ENCODE data around the gene TTN. TPM values are rescaled to one million over a fixed set of nuclear protein-coding genes. Genes with fewer than 3 reads are reported as not detected.

TTN gene
- not detected in 2 replicates for total RNA-seq

DNA sequence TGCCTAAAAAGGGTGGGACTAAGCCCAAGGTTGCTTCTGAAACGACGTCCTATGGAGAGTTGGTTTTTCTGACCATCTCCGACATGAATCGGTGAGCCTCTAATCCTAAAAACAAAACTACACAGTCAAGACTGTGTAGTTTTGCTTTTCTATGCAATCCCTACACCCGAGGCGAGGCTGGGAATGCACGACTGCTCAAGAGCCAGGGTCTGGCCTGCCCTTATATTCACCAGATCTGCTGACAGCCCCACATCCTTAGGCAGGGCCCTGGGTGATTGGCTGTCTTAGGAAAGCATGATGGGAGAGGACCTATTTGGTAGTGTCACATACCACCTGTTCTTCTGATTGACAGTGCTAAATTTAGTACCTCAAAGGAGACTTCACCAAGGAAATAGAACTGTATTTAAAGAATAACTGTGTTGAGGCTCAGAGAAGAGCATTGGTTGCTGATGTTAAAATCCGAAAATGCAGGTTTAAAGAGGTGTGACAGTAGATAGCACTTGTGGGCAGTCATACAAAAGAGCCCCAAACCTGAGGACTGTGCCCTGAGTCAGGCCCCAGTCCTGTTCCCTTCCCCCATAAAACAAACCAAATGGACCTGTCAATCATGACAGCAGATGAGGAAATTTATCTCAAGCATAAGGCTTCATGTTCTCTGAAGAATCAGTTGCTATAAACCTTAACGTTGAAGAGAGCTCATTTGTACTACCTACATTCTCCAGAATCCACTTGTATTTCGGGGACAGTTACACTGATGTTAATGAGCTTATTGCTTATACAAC lies at the start of gene TTN:
Gene TTN, minus strand, starts transcription at position 197 of the 782 bp plus-strand sequence. CDS start 2,781 bp downstream, outside the sequence.

GRCh38 chr2:178480227-178481181 lies 326.7 kb downstream of the TTN start, which contains the start of gene PLEKHA3:
Gene PLEKHA3, plus strand, starts transcription at chr2:178480457. Its CDS starts 413 bp downstream, at chr2:178480870.

GRCh38 chr2:178478439-178479274 lies 328.6 kb downstream of the TTN start, which contains the start of gene FKBP7:
Gene FKBP7, minus strand, starts transcription at chr2:178478600. Its CDS starts 101 bp downstream, at chr2:178478499.

Other genes starting within 250 kb of the TTN start
- not detected in 2 replicates for gene CCDC141, start 242.7 kb upstream of the TTN start, total RNA-seq

Measured in airway epithelial cell (primary cell).